Forelimb muscle (tissue), 1 donor: ENCODE measurements around the gene RPP30. TPM values are rescaled to one million over a fixed set of nuclear protein-coding genes. Genes with fewer than 3 reads are reported as not detected.
"Not testable (repeated sequence)": the region's sequence is repeated elsewhere in the genome, so short reads cannot be mapped to it uniquely, and the experiment has no call there.

Source experiments
- DNase-seq: peaks from one replicate; pipeline ENCODE4 v3.0.0-alpha.2; 2013; ENCODE audit warnings: low read depth
- polyA plus RNA-seq: library from polyadenylated mRNA; unstranded; fragments of 120-200 nt; gene quantifications from one replicate; pipeline ENCODE4 v1.2.1, GENCODE V29; 2013; ENCODE audit not compliant: insufficient read length

Gene RPP30
- polyA plus RNA-seq, 1 donor = 29.4 TPM

DNA sequence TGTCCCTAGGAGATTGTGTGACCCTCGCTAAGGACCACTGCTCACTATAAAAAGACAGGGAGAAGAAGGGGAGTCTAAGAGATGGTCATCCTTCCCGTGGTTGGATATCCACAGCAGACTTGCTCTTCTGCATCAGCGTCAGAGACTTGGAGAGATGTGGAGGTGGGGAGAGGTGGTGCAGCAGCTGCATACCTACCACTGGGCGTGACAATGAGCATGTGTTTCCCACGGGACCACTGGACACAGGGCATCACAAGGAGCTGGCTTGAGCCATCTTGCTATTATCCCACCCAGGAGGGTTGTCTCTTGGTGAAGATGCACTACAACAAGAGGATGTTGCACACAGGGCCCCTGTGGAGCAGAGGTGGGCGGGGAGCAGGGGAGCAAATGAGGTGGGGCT, 67.9 kb downstream of the RPP30 start:
- DNase-seq = no peak

- DNase-seq = not testable (repeated sequence)
Measured at GRCh38 chr10:90942980-90943379, 71.2 kb downstream of the RPP30 start.

GRCh38 chr10:90944749-90945148, 73.0 kb downstream of the RPP30 start:
- no peak for DNase-seq

DNA sequence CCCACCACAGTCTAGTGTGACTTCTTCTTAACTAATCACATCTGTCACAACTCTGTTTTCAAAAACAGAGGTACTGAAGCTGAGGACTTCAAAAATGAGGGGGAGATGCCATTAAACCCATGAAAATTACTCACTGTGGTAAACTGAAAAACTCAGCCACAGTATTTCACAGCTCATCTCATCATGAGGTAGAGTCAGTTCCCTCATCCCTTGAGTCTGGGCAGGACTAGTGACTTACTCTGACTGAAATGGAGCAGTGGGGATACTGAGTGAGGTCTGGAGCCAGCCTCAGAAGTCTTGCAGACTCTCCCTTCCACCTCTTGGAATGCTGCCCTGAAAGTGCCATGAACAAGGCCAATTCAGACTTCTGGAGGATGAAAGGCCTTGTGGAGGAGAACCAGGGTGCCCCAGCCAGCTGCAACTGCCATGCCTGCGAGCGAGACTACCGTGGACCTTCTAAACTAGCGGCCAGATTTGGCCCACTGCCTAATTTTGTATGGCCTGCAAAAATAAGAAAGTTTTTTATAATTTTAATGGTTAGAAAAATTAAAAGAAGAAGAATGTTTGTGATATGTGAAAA, 73.8 kb downstream of the RPP30 start:
- no peak for DNase-seq

DNA sequence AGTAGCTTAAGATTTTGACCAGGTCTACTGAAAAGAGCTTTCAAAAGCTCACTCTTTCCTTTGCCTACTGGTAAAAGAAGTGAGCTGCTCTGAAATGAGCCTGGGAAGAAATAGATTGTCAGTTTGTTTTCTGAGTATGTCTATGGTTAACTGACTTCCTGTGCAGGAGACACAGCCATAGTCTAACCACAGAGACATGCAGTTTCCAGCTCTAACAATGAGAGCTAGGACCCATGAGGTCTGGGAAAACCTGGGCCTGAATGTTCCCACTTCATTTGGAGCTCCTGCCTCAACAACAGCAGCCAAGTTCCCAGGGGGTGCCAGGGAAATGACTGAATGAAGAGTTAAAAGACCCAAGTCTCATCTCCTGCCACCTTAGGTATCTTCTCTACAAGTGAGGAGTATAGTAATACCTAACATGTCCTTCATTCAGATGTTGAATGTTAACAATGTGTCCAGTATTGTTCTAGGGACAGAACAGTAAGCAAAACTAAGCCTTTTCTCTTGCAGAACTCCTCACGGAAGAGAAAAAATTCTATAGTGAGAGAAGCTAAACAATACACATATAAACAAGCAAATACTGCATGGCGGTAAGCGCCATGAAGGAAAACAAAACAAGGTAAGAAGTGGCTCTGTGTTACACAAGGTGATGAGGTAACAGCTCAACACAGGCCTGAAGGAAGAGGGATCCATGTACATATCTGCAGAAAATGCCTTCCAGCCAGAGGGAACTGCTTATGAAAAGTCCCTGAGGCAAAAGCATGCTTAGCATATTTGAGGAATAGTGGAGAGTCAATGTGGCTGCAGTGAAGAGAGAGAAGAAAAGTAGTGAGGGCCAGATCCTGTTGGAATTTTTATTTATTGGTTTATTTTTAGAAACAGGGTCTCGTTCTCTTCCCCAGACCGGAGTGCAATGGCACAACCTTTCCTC, 75.5 kb downstream of the RPP30 start:
- no peak for DNase-seq

Other genes with a start within 250 kb of the RPP30 start
- gene HTR7, start 13.9 kb upstream of the RPP30 start, polyA plus RNA-seq = 0.18 TPM
- gene ANKRD1, start 49.1 kb downstream of the RPP30 start, polyA plus RNA-seq = 143 TPM